NCI-H82 treated with DMSO at 0.1 percent for 48 hours (cell line): Measurements from ENCODE around the gene CDX1.
"Not testable (repeated sequence)": the region's sequence is repeated elsewhere in the genome, so short reads cannot be mapped to it uniquely, and the experiment has no call there.

Source experiments
- DNase-seq: peaks from one replicate; lab custom pipeline; 2025; ENCODE audit not compliant: unreplicated experiment; lab: John Stamatoyannopoulos, UW

CDX1 gene

DNA sequence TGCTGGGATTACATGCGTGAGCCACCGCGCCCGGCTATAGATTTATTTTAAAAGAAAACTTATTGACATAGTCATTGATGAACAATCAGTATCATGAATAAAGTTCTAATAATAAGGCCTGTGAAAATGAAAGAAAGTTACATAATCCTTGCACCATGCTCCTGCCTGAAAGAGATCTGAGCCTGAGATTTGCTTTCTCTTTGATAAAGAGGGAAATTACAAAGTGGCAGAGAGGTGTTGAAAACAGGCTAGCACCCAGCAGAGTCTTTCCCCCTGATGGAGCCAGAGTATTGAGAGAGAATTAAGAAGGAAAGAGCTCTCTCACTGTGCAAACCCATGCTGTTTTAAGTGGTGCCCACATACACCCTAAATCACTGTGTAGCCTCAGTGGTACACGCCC lies 60.5 kb downstream of the CDX1 start:
- no peak for DNase-seq

DNA sequence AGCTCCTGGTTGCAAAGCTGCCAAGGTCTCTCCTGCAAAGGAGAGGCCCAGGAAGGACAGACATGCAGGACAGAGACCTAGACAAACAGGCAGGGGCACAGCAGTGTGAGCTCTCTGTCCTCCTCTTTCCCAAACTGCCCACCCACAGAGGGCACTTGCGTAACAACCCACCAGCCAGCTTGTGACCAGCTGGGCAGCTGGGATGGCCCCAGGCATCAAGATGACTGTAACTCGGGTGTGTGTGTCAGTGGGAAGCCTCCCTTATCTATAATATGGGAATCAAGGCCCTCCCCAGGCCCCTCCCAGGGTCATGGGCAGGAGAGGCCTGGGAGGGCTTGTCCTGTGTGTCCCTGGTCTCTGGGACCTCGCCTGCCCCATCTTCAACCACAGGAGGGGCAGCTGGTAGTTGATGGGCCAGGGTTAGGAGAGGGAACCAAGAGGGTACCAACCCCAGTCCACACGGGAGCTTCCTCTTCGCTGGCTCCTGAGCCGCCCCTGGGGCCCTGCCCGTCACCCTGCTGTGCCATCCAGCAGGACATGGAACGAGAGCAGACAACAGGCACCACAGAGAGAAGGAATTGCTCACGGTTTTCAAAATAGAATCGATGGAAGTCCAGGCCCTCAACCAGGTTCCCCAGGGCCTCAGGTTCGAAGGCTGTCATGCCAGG lies 61.2 kb downstream of the CDX1 start:
- no peak for DNase-seq

DNA sequence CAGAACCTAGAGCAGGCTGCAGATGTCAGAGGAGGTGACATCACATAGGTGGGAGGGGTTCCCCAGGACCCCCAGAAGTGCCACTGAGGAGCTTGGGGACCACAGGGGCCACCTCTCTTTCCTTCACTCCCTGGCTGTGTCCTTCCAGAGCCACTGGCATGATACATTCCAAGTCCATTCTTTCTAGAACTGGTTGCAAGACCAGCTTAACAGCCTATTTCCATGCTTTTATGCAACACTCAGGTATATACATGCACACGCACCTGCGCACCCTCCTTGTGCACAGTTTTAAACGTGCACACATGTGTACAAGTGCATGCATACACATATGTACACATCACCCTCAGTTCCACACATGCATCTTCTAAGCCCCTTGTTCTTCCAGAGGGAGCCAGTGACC lies 63.0 kb downstream of the CDX1 start:
- DNase-seq: no peak

DNA sequence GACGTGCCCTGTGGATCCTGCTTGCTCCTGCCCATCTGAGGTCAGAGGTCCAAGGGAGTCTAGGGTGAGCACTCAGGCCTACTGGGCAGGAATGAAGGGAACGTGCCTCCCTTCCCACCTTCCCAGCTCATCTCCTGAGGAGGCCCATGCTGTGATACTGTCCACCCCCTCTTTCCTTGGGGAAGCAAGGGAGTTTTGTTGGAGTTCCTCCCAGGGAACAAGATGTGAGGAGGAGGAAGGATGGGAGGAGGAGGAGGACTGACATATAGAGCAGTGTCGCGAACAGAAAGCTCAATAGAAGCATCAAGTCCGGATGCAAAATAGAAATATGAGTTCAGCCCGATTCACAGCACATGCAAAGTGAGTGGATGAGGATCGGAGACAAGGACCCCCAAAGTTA lies 64.3 kb downstream of the CDX1 start:
- DNase-seq: no peak

DNA sequence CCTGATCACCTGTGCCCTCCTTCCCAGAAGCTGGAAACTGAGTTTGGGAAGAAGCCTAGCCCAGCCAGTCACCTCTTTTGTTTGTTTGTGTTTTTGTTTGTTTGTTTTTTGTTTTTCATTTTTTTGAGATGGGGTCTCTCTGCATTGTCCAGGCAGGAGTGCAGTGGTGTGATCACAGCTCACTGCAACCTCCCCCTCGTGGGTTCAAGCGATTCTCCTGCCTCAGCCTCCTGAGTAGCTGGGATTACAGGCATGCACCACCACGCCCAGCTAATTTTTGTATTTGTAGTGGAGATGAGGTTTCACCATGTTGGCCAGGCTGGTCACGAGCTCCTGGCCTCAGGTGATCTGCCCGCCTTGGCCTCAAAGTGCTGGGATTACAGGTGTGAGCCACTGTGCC lies 67.1 kb downstream of the CDX1 start:
- DNase-seq: not testable (repeated sequence)
